ACHN (cell line): ENCODE data around the gene IL23R.
"Not testable (repeated sequence)": the region's sequence is repeated elsewhere in the genome, so short reads cannot be mapped to it uniquely, and the experiment has no call there.

Experiments
- DNase-seq: peaks from one replicate; pipeline ENCODE4 v3.0.0-alpha.2; 2015
- in situ Hi-C: cut with HindIII; loops from 2 replicates; pipeline ENCODE4 v1.10.0; 2017; ENCODE audit warnings: low sequenced_read_pairs, low pct_ligation_motif_present, low pct_unique_long_range_greater_than_20kb

IL23R gene

GRCh38 chr1:67166196-67166595, at the start of gene IL23R:
TSS of gene IL23R (plus strand) at chr1:67166454. CDS start at chr1:67168121, 1,667 bp downstream.
- DNase-seq = no peak
- in situ Hi-C loops = no loop called here

GRCh38 chr1:67118191-67118590, 48.1 kb upstream of the IL23R start:
- in situ Hi-C loops = no loop called here
- DNase-seq = no peak

- DNase-seq = no peak
- in situ Hi-C loops = no loop called here
Measured at GRCh38 chr1:67118646-67119045, 47.6 kb upstream of the IL23R start.

GRCh38 chr1:67120855-67121619, 45.2 kb upstream of the IL23R start:
- in situ Hi-C loops = no loop called here

GRCh38 chr1:67124455-67124854, 41.8 kb upstream of the IL23R start:
- in situ Hi-C loops = no loop called here
- DNase-seq = no peak

More at GRCh38 chr1:67120855-67121619, 45.2 kb upstream of the IL23R start:
- DNase-seq = no peak

GRCh38 chr1:67126111-67126746, 40.0 kb upstream of the IL23R start:
- DNase-seq = no peak
- in situ Hi-C loops = no loop called here

GRCh38 chr1:67126974-67127373, 39.3 kb upstream of the IL23R start:
- in situ Hi-C loops = no loop called here
- no peak for DNase-seq

GRCh38 chr1:67130673-67131072, 35.6 kb upstream of the IL23R start:
- DNase-seq = no peak
- in situ Hi-C loops = no loop called here

GRCh38 chr1:67133177-67133576, 33.1 kb upstream of the IL23R start:
- in situ Hi-C loops = no loop called here
- no peak for DNase-seq

GRCh38 chr1:67134695-67135094, 31.6 kb upstream of the IL23R start, which contains the start of gene C1orf141:
TSS of gene C1orf141 (minus strand) at chr1:67134970. CDS start at chr1:67127240, 7,730 bp downstream.
- DNase-seq = no peak
- in situ Hi-C loops = no loop called here

GRCh38 chr1:67135354-67135753, 30.9 kb upstream of the IL23R start:
- no peak for DNase-seq
- in situ Hi-C loops = no loop called here

- in situ Hi-C loops = no loop called here
- no peak for DNase-seq
Measured at GRCh38 chr1:67137307-67137753, 28.9 kb upstream of the IL23R start.

GRCh38 chr1:67138813-67139499, 27.3 kb upstream of the IL23R start:
- in situ Hi-C loops = no loop called here

GRCh38 chr1:67140460-67140859, 25.8 kb upstream of the IL23R start:
- in situ Hi-C loops = no loop called here
- DNase-seq = no peak

More at GRCh38 chr1:67138813-67139499, 27.3 kb upstream of the IL23R start:
- no peak for DNase-seq

- in situ Hi-C loops, DNase-seq: not testable (repeated sequence)
Measured at GRCh38 chr1:67141832-67142231, 24.4 kb upstream of the IL23R start.

- no peak for DNase-seq
- in situ Hi-C loops = no loop called here
Measured at GRCh38 chr1:67142931-67143330, 23.3 kb upstream of the IL23R start.

- in situ Hi-C loops = no loop called here
- no peak for DNase-seq
Measured at GRCh38 chr1:67143966-67144365, 22.3 kb upstream of the IL23R start.

GRCh38 chr1:67144696-67145095, 21.6 kb upstream of the IL23R start:
- in situ Hi-C loops = no loop called here
- no peak for DNase-seq

- in situ Hi-C loops = no loop called here
Measured at GRCh38 chr1:67146101-67146500, 20.2 kb upstream of the IL23R start.

More at GRCh38 chr1:67146101-67146500, 20.2 kb upstream of the IL23R start:
- DNase-seq = no peak
